K562 (cell line): ENCODE results near the gene ARHGEF17. TPM values are rescaled to one million over a fixed set of nuclear protein-coding genes. Genes with fewer than 3 reads are reported as not detected.

Experiments used
- BCOR ChIP-seq: fragments of 450-650 bp; IDR thresholded peaks from 2 replicates; pipeline ENCODE4 v1.6.1; 2016
- ELF4 ChIP-seq: fragments of 450-650 bp; formaldehyde crosslinking; IDR thresholded peaks from 2 replicates; pipeline ENCODE4 v1.4.0; 2022; ENCODE audit warnings: missing genetic modification characterization
- GABPA ChIP-seq: fragments of 200-800 bp; sonication (Bioruptor generic); conservative IDR thresholded peaks from 2 replicates; pipeline ENCODE4 v1.6.1; 2016; ENCODE audit warnings: low read depth, missing genetic modification characterization, missing compliant biosample characterization
- GABPB1 ChIP-seq: sonication (generic); formaldehyde crosslinking; IDR thresholded peaks from 2 replicates; pipeline ENCODE4 v1.8.0; 2022; ENCODE audit warnings: mild to moderate bottlenecking, missing genetic modification reagents
- IFI16 ChIP-seq: fragments of 250-450 bp; sonication (Bioruptor Pico); IDR thresholded peaks from 2 replicates; pipeline ENCODE4 v2.1.2; 2022; ENCODE audit warnings: mild to moderate bottlenecking, inconsistent platforms
- MNT ChIP-seq, 2 experiments: fragments of 450-650 bp; conservative IDR thresholded peaks; 2 replicates each; pipeline ENCODE4 v1.6.1; 2017; ENCODE audit warnings: mild to moderate bottlenecking in 2 of 2, moderate library complexity in 2 of 2
- NR0B1 ChIP-seq: fragments of 450-650 bp; IDR thresholded peaks from one replicate; pipeline ENCODE4 v1.6.1; 2018; ENCODE audit warnings: mild to moderate bottlenecking, moderate library complexity; ENCODE audit not compliant: partially characterized antibody
- NR2C2 ChIP-seq, 2 experiments: fragments of 200-800 bp in 1 of 2; sonication (Bioruptor generic) in 1 of 2; sonication (generic) in 1 of 2; formaldehyde crosslinking in 1 of 2; IDR thresholded peaks; 2 replicates each; pipeline versions ENCODE4 v1.6.1 to v1.8.0; 2016 to 2022; ENCODE audit warnings: mild to moderate bottlenecking in 1 of 2, missing compliant biosample characterization in 1 of 2, missing genetic modification characterization in 1 of 2, missing genetic modification reagents in 1 of 2
- POLR2A ChIP-seq: fragments of 450-650 bp; conservative IDR thresholded peaks from 2 replicates; pipeline ENCODE4 v1.6.1; 2016
- ZBTB7A ChIP-seq: IDR thresholded peaks from 2 replicates; pipeline ENCODE4 v1.6.1; 2011; ENCODE audit warnings: low read depth, mild to moderate bottlenecking, low read length, moderate library complexity, borderline replicate concordance; ENCODE audit not compliant: control insufficient read depth
- ZFP30 ChIP-seq: fragments of 250-450 bp; sonication (Bioruptor Pico); IDR thresholded peaks from 2 replicates; pipeline ENCODE4 v1.8.0; 2022; ENCODE audit warnings: moderate library complexity, mild to moderate bottlenecking, inconsistent platforms, borderline replicate concordance
- ZKSCAN8 ChIP-seq: fragments of 200-800 bp; sonication (Bioruptor generic); IDR thresholded peaks from 2 replicates; pipeline ENCODE4 v1.6.1; 2016; ENCODE audit warnings: missing genetic modification characterization, missing compliant biosample characterization
- ZNF318 ChIP-seq, 2 experiments: fragments of 450-650 bp; IDR thresholded peaks; 2 replicates each; pipeline ENCODE4 v1.6.1; 2016; ENCODE audit warnings: mild to moderate bottlenecking in 2 of 2, borderline replicate concordance in 1 of 2, low read depth in 1 of 2, moderate library complexity in 1 of 2
- polyA plus RNA-seq, 8 experiments: library from polyadenylated mRNA; depleted of rRNA in 4 of 8; stranded (reverse) in 5 of 8; unstranded in 3 of 8; fragments of >200 nt; fragmentation: Nextera tagmentation in 2 of 8; fragmentation: Illumina TruSeq in 1 of 8; extraction: Ambion mirVana in 2 of 8; extraction: Trizol in 1 of 8; gene quantifications; 2 replicates each; pipeline versions ENCODE4 v1.2.1 to v1.2.3, GENCODE V29; 2011 to 2014; ENCODE audit warnings: inconsistent platforms in 1 of 8, missing spikeins in 1 of 8
- total RNA-seq, 7 experiments: library from RNA; depleted of rRNA in 6 of 7; stranded (reverse); fragments of >200 nt in 6 of 7; fragmentation: Illumina TruSeq in 2 of 7; extraction: Trizol in 2 of 7; gene quantifications; 2 replicates each; pipeline versions ENCODE4 v1.2.1 to v1.2.3, GENCODE V29; 2011 to 2021; ENCODE audit warnings: low replicate concordance in 1 of 7
- TF ChIP-seq, protein P1 (sequence below), 2 experiments: fragments of 450-650 bp in 1 of 2; sonication (generic) in 1 of 2; formaldehyde crosslinking; conservative IDR thresholded peaks; 2 replicates each; pipeline versions ENCODE4 v1.4.0 to v1.8.1; 2020 to 2022; ENCODE audit warnings: mild to moderate bottlenecking in 1 of 2, missing genetic modification reagents in 1 of 2

The ARHGEF17 gene
- total and polyA plus RNA-seq, 9 of the 15 experiments (the other 6 are each of a cell fraction or from before 2014, with no cell fraction given): 0.04 to 0.68 (median 0.10) TPM; not detected in 2

DNA sequence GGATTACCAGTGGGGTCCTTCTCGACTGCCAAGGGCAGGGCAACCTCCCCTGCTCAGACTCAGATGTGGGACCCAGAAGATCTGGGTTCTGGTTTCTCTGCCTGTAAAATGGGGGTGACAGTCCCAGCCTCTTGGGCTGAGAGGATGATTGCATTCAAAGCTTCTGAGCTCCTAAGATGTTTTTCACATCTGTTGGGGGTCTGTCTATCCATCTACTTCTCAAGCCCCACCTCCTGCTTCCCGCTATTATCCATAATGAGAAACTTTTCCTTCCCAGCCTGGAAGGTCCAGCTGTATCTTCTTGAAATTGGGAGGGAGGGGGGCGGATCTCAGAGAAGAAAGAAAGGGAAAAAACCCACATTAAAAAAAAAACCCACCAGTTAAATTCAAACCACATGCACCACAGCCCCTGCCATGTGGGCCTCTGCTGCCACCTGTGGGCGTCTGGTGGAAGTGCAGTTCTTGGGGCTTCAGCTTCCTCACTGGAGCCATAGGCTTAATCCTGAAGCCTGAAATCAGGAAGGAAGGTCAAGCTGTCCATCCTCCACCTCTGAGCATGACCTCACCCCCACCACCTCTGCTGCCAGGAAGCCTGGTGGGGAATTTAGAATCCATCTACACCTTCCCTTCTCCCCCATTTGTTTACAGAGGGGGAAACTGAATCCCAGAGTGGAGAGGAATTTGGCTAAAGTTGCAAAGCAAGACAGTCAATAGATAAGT, 27.3 kb downstream of the ARHGEF17 start (continued):
- TF ChIP-seq NR2C2 (CRISPR knock-in tag; IDR thresholded peaks at IDR 0.05) (no peak), NR2C2 (tag; IDR thresholded peaks at IDR 0.05) (no peak), MNT (conservative IDR thresholded peaks at IDR 0.05) (peak in 1 of 2 experiments; percentile 34; a peak in 1 of 4 replicates), ZNF318 (IDR thresholded peaks at IDR 0.05; ENCODE audit: borderline replicate concordance in 1 of 2, low read depth in 1 of 2) (no peak), ZFP30 (CRISPR knock-in tag) (no peak), ELF4 (CRISPR knock-in tag) (no peak), GABPA (tag) (no peak), ZKSCAN8 (CRISPR knock-in tag) (no peak), IFI16 (CRISPR knock-in tag) (no peak), NR0B1 (no peak), POLR2A (no peak), GABPB1 (CRISPR knock-in tag) (no peak), ZBTB7A (peak; percentile 12; the same call in 1 of the 2 replicates), BCOR (no peak)
- TF ChIP-seq, protein P1, sequence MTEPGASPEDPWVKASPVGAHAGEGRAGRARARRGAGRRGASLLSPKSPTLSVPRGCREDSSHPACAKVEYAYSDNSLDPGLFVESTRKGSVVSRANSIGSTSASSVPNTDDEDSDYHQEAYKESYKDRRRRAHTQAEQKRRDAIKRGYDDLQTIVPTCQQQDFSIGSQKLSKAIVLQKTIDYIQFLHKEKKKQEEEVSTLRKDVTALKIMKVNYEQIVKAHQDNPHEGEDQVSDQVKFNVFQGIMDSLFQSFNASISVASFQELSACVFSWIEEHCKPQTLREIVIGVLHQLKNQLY (CRISPR knock-in tag; conservative IDR thresholded peaks at IDR 0.05): no peak
